AG09319 (cell line): ENCODE measurements around the gene TBC1D5.

Experiments used
- DNase-seq: peaks from one replicate; pipeline ENCODE4 v3.0.0-alpha.2; 2010; ENCODE audit warnings: low read depth; ENCODE audit errors: extremely low read depth
- CTCF ChIP-seq: IDR thresholded peaks from 2 replicates; pipeline ENCODE4 v1.5.1; 2011; ENCODE audit warnings: low read depth, mild to moderate bottlenecking, inconsistent platforms, low read length, moderate library complexity

TBC1D5 gene

DNA sequence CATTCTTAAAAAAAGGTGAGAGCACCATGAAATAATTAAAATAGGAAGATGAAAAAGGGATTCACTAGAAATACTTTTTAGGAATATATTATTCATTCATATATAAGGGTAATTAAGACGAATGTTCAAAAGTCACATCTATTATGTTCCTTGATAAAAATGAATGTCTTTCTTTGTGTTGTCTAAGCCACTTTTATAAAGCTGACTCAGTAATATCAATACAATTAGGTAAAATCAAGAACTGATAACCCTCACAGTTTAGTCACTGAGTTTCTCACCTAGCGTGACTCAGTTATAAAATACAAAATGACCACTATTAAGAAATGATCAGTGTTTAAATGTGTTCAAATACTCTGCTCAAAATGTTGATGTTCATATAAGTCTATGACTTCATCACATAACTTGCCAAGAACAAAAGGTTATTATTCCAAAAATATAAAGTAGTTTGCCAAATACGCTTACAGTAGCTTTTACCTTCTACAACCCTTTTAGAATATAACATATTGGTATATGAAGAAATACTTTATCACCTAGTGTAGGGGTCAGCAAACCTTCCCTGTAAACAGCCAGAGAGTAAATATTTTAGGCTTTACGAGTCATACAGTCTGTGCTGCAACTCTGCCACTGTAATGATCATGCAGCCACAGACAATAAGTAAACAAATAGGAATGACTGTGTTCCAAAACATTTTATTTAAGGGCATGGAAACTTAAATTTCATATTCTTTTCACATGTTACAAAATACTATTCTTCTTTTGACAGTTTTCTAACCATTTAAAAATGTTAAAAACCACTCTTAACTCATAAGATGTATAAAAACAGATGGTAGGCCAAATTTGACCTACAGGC, 369.8 kb downstream of the TBC1D5 start:
- TF ChIP-seq CTCF = no peak
- no peak for DNase-seq

DNA sequence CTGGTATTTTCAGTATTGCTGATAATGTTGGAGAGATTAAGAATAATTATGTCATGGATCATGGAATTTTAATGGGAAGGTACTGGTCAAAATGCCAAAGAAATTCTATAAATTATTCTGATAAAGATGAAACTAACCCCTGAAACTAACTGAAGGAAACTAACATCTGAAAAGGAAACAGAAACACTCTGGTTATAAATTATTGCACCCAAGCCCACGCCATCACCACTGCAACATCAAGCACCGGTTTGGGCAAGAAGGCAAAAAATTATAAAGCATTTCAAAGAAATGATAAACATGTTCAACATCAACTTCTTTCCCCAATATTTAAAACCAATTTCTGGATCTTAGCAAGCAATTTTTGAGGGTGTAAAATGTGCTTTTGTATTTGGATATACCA, 372.5 kb downstream of the TBC1D5 start:
- no peak for DNase-seq
- TF ChIP-seq CTCF = no peak

DNA sequence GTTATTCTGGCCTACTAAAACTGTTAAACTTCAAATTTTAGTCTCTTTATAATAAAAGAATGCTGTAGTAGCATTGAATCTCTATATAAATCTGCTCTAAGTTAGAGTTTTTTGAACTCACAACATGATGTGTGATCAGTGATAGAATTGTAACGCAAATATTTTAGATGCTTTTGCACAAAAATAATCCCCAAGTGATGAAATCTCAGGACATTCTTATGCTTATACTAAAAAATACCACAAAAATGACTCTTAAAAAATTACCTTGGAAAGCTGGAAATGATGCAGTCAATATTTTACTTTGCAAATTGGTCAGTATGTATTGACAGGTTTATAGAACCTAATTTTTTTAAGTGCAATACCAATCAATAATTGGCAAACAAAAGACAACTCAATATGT, 375.3 kb downstream of the TBC1D5 start:
- no peak for DNase-seq
- no peak for TF ChIP-seq CTCF

- DNase-seq = peak; percentile 41
- no peak for TF ChIP-seq CTCF
These were observed 381.4 kb downstream of the TBC1D5 start for GRCh38 chr3:17360991-17361390.

DNA sequence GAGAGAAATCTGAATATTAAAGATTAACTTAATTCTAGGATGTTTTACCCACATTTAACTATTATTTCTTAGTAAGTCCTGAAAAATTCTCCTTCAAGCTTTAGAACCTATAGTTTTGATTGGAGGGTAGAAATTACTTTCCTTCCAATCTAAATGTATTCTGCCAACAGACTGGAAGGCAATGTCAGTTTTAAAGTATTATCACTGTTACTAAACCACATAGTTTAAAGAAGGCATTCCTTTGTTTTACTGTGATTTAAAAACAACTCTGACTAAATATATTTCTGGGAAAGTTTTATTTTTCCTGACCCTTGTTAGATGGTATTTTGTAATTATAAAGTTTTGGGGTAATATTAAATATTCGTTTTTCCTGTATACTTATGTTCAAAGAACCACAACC, 382.5 kb downstream of the TBC1D5 start:
- no peak for TF ChIP-seq CTCF
- no peak for DNase-seq

GRCh38 chr3:17357035-17357710, 385.3 kb downstream of the TBC1D5 start:
- TF ChIP-seq CTCF = no peak
- DNase-seq = no peak

- TF ChIP-seq CTCF = no peak
- no peak for DNase-seq
These were observed 385.8 kb downstream of the TBC1D5 start for GRCh38 chr3:17356585-17356984.
